Fibroblast of the aortic adventitia (primary cell): ENCODE results near the gene POTEI. TPM values are rescaled to one million over a fixed set of nuclear protein-coding genes. Genes with fewer than 3 reads are reported as not detected.
"Not testable (repeated sequence)": the region's sequence is repeated elsewhere in the genome, so short reads cannot be mapped to it uniquely, and the experiment has no call there.

Experiments
- DNase-seq: peaks from one replicate; pipeline ENCODE4 v3.0.0-alpha.2; 2010; ENCODE audit warnings: low read depth
- H3K4me3 ChIP-seq: 2 replicates; pipeline ENCODE4 v1.5.1; 2011; ENCODE audit warnings: low read depth, mild to moderate bottlenecking, control low read depth, low read length, moderate library complexity
- total RNA-seq: library from RNA; depleted of rRNA; stranded (reverse); fragments of >200 nt; gene quantifications from 2 replicates; pipeline ENCODE4 v1.2.3, GENCODE V29; 2012; ENCODE audit warnings: low replicate concordance

POTEI gene
- total RNA-seq: not detected in 2 replicates

- DNase-seq, H3K4me3 ChIP-seq: not testable (repeated sequence)
Observed at GRCh38 chr2:130509228-130509627, at the start of gene POTEI. POTEI (minus strand) TSS chr2:130509328; CDS start chr2:130509235, 93 bp downstream.

- not testable (repeated sequence) for H3K4me3 ChIP-seq, DNase-seq
Observed at GRCh38 chr2:130556441-130556840, 47.3 kb upstream of the POTEI start.

DNA sequence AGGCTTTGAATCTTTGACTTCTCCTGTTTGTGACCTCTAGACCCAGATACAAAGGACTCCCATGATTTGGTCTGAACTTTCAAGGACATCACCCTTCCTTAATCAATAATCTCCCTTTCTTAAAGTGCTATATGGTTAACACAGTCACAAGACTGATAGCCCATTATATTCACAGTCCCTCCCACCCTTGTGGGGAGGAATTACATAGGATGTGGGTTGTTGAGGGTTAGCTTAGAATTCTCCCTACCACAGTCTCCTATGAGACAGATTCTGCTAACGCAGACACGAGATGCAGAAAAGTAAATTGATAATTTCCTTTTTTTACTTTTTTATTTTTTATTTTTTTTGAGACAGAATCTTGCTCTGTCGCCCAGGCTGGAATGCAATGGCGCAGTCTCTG, 45.0 kb upstream of the POTEI start:
- DNase-seq, H3K4me3 ChIP-seq: not testable (repeated sequence)

- DNase-seq, H3K4me3 ChIP-seq: not testable (repeated sequence)
Observed at GRCh38 chr2:130549475-130549874, 40.3 kb upstream of the POTEI start.

DNA sequence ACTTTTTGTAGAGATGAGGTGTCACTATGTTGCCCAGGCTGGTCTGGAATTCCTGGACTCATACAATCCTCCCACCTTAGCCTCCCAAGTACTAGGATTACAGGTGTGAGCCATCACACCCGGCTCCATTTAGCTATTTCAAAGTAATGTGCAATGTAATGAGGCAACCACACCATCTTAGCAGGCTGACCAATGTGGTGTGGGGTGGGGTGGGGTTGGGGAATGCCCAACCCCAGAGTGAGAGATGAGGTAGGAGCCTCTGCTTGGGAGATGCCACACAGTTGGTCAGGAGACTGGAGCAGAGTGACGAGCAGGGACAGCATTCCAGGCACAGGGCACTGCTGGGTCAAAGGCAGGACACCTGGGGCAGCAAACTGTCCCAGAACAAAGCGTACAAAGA, 39.3 kb upstream of the POTEI start:
- DNase-seq, H3K4me3 ChIP-seq: not testable (repeated sequence)

- DNase-seq, H3K4me3 ChIP-seq: not testable (repeated sequence)
Observed at GRCh38 chr2:130544978-130545377, 35.9 kb upstream of the POTEI start.

DNA sequence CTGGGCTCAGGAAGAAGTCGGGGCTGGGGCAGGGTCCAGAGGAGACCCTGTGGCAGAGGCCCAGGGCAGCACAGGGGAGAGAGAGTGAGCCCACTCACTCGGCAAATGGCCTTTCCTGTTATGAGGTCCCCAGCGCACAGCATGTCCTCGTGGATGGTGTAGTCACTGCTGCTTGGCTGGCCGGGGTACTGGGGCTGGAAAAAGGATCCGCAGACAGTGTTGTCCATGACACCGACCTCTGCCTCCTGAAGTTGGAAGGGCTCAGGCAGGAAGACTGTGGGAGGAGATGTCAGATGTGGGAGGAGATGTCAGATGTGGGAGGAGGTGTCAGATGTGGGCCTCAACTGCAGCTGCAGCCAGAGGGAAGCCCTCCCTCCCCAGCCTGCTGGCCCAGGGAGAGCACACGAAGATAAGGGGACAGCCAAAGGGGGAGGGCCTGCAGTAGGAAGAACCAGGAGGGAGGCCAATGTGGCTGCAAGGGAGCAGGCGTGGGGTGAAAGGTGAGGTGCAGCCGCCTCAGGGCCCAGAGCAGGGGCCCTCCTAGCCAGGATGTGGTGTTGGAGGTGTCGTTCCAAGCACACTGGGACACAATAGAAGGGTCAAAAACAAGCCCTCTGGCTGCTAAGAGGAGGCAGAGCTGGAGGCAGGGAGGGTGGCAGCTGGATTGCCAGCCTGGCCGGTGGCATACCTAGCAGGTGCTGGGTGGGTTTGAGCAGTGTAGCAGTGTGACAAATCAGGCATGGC, 34.8 kb upstream of the POTEI start:
- H3K4me3 ChIP-seq: not testable (repeated sequence)

DNA sequence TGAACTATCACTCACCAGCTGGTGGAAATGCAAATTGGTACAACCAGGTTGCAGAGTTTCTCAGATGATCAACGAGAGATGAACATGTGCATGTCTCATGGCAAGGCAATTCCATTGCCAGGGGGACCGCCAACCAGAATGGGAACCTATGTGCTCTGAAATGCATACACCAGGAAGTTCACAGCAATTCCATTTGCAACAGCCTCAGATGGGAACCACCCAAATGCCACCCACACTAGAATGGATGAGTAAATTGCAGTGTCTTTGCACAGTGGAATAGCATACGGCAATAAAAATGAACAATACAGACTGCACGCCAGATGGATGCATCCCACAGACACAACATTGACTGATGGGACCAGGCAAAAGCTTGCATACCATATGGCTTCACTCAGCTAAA, 33.7 kb upstream of the POTEI start:
- not testable (repeated sequence) for DNase-seq, H3K4me3 ChIP-seq

More for the DNA sequence above, 34.8 kb upstream of the POTEI start:
- not testable (repeated sequence) for DNase-seq

DNA sequence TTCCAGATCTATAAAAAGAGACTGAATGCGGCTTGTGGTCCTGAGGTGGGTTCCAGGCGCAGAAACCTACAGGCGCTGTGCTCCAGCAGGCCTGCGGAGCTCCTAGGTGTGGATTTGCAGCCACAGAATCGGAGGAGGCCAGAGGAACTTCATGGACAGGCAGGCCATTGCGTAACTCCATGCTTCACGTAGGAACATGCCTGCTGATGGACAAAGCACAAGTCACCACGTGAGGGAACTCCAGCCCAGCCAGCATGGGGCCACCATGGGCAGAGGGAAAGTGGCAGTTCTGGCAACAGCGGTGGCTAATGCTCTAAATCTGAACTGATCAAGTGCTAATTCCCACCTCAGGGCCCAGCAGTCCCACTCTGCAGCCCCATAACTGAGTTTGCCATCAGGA, 29.1 kb upstream of the POTEI start:
- DNase-seq, H3K4me3 ChIP-seq: not testable (repeated sequence)

DNA sequence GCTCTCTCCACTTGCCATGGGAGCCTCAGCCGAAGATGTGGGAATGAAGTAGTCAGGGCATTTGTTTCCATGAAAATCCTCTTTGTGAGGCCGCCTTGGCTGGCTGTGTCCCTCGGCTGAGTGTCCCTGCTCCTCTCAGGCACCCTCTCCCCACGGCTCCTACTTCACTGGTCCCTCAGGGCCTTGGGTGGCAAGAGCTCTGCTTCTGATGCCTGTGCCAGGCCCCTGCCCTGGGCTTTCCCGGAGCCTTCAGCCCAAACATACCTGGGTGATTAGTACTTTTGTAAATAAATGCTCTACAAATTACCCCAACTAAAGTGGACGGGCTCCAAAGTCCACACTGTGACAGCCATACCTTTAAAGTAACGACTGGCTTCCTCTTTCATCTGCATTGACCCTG, 27.5 kb upstream of the POTEI start:
- not testable (repeated sequence) for H3K4me3 ChIP-seq, DNase-seq

- not testable (repeated sequence) for H3K4me3 ChIP-seq, DNase-seq
Observed at GRCh38 chr2:130531672-130532071, 22.5 kb upstream of the POTEI start.

DNA sequence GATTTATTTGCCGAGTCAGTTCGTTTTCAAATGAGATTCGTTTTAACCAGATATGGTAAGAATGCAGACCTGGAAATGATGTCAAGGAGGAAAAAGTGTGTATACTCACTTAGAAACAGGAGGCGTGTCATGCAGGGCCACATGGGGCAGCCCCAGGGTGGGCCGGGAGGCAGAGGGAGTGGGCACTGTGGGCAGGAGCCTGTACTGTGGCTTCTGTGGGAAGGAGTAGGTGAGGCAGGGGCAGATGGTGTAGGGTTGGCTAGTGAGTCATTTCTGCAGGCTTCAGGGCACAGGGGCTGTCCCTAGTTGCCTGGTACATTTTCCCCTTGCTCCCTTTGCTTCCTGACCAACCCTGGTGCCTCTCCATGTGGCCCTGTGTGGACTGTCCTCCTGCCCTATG, 22.1 kb upstream of the POTEI start:
- DNase-seq: not testable (repeated sequence)

GRCh38 chr2:130530212-130530611, 21.1 kb upstream of the POTEI start:
- not testable (repeated sequence) for DNase-seq, H3K4me3 ChIP-seq

More for the DNA sequence above, 22.1 kb upstream of the POTEI start:
- not testable (repeated sequence) for H3K4me3 ChIP-seq

GRCh38 chr2:130529545-130529944, 20.4 kb upstream of the POTEI start:
- DNase-seq, H3K4me3 ChIP-seq: not testable (repeated sequence)

DNA sequence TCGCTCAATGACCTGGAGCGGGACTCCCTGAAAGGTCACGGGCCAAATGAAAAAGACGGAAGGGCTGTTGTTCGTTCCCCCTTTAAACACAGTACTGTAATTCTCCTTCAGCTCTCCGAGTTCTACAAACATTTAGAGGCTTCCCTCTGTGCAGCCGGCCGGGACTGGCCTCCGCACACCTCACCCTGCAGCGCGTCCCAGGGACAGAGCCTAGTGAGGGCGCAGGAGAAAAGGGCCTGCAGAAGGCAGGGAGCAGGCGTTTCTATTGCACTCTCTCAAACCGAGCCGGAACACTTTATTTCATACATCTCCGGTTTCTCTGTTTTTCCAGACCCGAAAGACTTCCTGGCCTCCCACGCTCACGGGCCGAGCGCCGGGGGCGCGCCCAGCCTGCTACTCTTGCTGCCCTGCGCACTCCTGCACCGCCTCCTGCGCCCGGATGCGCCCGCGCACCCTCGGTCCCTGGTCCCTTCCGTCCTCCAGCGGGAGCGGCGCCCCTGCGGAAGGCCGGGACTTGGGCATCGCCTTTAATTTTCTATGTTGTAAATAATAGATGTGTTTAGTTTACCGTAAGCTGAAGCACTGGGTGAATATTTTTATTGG, 18.3 kb upstream of the POTEI start:
- not testable (repeated sequence) for H3K4me3 ChIP-seq, DNase-seq

- not testable (repeated sequence) for H3K4me3 ChIP-seq, DNase-seq
Observed at GRCh38 chr2:130522390-130522789, 13.3 kb upstream of the POTEI start.

- not testable (repeated sequence) for DNase-seq, H3K4me3 ChIP-seq
Observed at GRCh38 chr2:130520992-130521391, 11.9 kb upstream of the POTEI start, which contains the start of gene CFC1B. CFC1B (plus strand) TSS chr2:130521222; CDS start chr2:130521485, 263 bp downstream.

GRCh38 chr2:130518516-130519106, 9.5 kb upstream of the POTEI start:
- H3K4me3 ChIP-seq, DNase-seq: not testable (repeated sequence)

DNA sequence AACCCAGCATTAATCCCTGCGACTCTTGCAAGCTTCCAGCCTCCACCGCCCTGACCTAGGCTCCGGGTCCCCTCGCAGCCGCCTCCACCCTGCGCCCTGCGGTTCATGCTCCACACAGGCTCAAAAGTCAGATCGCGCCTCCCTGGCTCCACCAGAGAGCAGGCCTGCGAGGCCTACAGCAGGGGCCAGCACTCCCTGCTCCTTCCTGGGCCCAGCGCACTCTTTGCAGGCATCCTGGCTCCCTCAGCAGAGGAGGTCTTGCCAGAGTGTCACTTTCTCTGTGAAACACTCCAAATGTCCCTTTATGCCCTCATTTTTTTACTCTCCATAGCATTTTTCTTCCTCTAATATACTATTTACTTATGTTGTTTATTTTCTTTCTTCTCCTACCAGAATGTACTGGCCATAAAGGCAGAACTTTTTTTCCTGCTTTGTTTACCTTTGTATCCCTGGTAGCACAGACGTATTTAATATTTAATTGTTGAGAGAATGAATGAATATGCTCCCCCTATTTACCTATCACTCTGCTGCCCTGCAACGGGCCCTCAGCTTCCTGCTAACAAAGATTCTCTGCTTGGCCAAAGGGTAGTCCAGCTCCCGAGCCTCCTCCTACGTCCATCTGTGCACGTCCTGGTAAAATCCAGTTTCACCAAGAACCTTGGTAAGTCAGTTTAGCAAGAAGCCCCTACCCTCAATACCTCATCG, 2.8 kb upstream of the POTEI start:
- not testable (repeated sequence) for DNase-seq, H3K4me3 ChIP-seq
